Colonic mucosa (tissue), 4 donors: ENCODE results near the gene RAMACL. TPM values are rescaled to one million over a fixed set of nuclear protein-coding genes. Genes with fewer than 3 reads are reported as not detected.

Source experiments
- DNase-seq: peaks from one replicate; pipeline ENCODE4 v3.0.0-alpha.2; 2020
- H3K27ac ChIP-seq: fragments of 200-600 bp; one replicate; pipeline ENCODE4 v1.8.0; 2021
- H3K27me3 ChIP-seq: fragments of 200-600 bp; one replicate; pipeline ENCODE4 v1.8.0; 2021
- H3K36me3 ChIP-seq: fragments of 200-600 bp; one replicate; pipeline ENCODE4 v1.8.0; 2021
- H3K4me1 ChIP-seq: fragments of 200-600 bp; one replicate; pipeline ENCODE4 v1.8.0; 2021; ENCODE audit warnings: mild to moderate bottlenecking
- H3K4me3 ChIP-seq: fragments of 200-600 bp; one replicate; pipeline ENCODE4 v1.8.0; 2021
- H3K9ac ChIP-seq, 2 donors: one replicate each; pipeline ENCODE4 v1.7.0; 2013; ENCODE audit warnings: control low read depth in 2 of 2, low read depth in 2 of 2, low read length in 2 of 2
- H3K9me3 ChIP-seq: fragments of 200-600 bp; one replicate; pipeline ENCODE4 v1.8.0; 2021
- CTCF ChIP-seq: fragments of 200-600 bp; IDR thresholded peaks from one replicate; pipeline ENCODE4 v1.8.0; 2022; ENCODE audit warnings: antibody characterized with exemption, mild to moderate bottlenecking
- intact Hi-C: fragments of 100-400 bp; cut with DNase I; formaldehyde crosslinking; loops from one replicate; pipeline ENCODE4 v1.14.1; 2022
- total RNA-seq, 2 donors: library from RNA; stranded (reverse); fragmentation: NEBNext Ultra II Directional in 1 of 2; extraction: Animal tissue kit (Norgen Biotek cat#: 25700) in 1 of 2; gene quantifications; one replicate each; pipeline ENCODE4 v1.2.1, GENCODE V29; 2021
- donor health status: healthy.
- donor health status: DM: no; HTN: no; CAD: no.
- donor health status: DM: no; HTN: no; CAD: no.

RAMACL gene
- total RNA-seq, 2 donors from 2014 or later = 0.48 to 0.54 TPM

DNA sequence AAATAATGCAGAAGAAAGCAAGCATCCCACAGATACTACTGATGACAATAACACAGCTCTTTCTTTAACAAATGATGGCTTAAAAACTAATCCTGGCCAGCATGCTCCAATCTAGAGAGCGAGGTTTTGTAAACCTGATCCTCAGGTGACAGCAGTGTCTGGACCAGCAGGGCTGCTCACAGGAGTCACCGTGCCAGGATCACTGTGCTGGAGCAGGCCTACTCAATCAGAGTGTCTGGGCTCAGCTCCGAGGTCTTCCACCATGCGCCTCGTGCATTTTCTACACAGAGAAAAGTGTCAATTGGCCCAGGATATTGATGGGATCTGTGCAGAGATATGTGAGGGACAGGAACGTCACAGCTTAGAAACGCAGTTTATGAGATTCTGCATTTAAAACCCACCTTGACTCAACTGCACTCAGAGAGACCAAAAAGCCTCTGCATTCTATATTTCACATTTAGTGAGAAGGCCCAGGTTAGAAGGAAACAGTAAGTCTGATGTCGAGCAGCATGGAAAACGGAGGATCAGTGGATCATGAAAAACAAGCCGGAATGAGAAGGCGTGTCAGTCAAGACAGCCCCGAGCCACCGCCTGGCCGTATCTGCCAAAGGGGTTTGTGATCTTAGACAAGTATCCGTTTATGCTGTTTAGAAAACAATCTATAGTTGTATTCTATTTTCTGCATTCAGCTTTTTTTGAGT lies 7.8 kb downstream of the RAMACL start:
- Histone ChIP-seq H3K27me3 (no peaks in the 10 kb centered on the region), H3K4me1 (no peaks in the 10 kb centered on the region), H3K9ac (no peak overlapping the region), H3K27ac (no peak overlapping the region), H3K9me3 (no peaks in the 10 kb centered on the region), H3K36me3 (no peaks in the 10 kb centered on the region), H3K4me3 (no peak overlapping the region)
- DNase-seq = no peak
- intact Hi-C loops = no loop called here
- TF ChIP-seq CTCF = no peak

GRCh38 chr6:166575205-166575604 lies 11.3 kb downstream of the RAMACL start:
- TF ChIP-seq CTCF = no peak
- Histone ChIP-seq H3K4me1 (no peaks in the 10 kb centered on the region), H3K36me3 (no peaks in the 10 kb centered on the region), H3K4me3 (no peak overlapping the region), H3K27me3 (no peaks in the 10 kb centered on the region), H3K9ac (no peak overlapping the region), H3K9me3 (no peaks in the 10 kb centered on the region), H3K27ac (no peak overlapping the region)
- intact Hi-C loops = no loop called here
- no peak for DNase-seq

DNA sequence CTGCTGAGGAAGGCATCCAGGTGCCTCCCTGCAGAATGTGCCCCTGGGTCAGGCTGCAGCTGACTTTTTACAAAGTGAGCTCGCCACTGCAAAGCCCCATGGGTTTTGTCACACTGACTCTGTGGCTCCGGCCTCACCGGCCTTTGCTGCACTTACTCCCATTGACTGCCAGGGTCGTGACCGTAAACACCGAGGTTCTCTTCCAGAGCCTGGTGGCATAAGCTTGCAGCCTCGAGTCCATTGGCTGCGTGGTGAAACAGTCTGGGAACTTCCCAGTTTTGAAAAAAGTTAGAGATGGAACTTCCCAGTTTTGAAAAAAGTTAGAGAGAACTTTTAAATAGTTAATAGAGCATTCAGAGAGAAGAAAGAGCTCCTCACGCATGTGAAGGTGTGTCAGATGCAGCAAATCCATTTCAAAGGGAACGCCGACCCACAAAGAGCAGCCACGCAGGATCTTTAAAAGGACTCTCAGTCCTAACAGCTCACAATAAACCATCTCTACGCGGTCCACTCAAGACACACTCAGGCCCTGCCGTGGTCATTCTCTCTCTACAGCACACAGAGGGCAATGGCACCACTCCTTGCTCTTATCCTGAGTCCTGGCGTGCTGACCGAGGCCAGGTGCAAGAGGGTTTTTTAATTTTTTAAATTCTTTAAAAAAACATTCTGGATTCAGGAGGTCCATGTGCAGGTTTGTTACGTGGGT lies 12.8 kb downstream of the RAMACL start:
- Histone ChIP-seq H3K36me3 (no peaks in the 10 kb centered on the region), H3K9me3 (no peaks in the 10 kb centered on the region), H3K27me3 (no peaks in the 10 kb centered on the region), H3K4me1 (no peaks in the 10 kb centered on the region), H3K9ac (no peak overlapping the region), H3K27ac (no peak overlapping the region), H3K4me3 (no peak overlapping the region)
- TF ChIP-seq CTCF = no peak
- intact Hi-C loops = no loop called here
- no peak for DNase-seq

DNA sequence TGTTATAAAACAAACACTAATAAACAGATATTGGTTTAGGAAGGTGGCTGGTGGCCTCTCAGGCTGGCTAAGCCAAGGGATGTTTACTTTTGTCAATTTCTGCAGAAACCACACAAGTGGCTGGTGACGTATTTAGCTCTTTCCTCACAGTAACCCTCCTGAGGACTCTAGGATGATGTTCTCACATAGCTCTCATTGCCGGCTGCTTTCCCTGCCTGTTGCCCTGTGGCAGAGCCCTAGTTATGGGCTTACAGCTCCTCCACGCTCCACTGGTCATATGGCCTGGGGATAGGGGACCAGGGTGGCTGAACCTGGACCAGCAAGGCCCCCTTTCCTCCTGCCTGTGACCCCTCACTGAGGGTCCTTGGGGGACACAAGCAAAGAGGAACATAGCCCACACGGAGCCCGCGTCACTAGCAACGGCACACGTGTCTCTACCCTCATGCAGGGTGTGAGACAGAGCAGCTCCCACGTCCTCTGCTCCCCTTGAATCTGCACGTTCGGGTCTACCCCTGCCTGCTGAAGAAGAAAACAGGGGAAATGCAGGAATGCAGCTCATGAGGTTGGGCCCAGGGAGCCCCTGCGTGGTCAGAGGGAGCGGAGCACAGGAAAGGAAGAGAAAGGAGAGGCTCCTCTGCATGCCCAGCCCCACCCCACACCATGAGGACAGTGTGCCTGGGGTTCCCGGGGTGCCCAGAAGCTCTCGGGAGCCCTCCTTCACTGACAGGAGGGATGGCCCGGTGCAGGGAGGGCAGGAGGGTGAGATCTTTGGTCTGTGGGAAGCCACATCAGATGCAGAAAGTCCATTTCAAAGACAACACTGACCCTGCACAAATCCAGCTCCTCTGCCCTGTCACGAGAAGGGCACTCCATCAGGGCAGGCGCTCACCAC lies 13.9 kb downstream of the RAMACL start:
- H3K4me3 ChIP-seq = no peak overlapping the region
- intact Hi-C loops = no loop called here
- H3K4me1 ChIP-seq = no peaks in the 10 kb centered on the region
- H3K36me3 ChIP-seq = no peaks in the 10 kb centered on the region
- no peaks in the 10 kb centered on the region for H3K9me3 ChIP-seq
- H3K27me3 ChIP-seq = no peaks in the 10 kb centered on the region
- no peak overlapping the region for H3K27ac ChIP-seq
- peak overlapping the region in 1 of 2 donors; percentile 38 for H3K9ac ChIP-seq
- TF ChIP-seq CTCF = no peak
- no peak for DNase-seq

GRCh38 chr6:166570929-166571713 lies 15.4 kb downstream of the RAMACL start:
- H3K4me3 ChIP-seq = no peak overlapping the region
- intact Hi-C loops = no loop called here
- no peaks in the 10 kb centered on the region for H3K27me3 ChIP-seq
- H3K4me1 ChIP-seq = no peaks in the 10 kb centered on the region
- no peak overlapping the region for H3K27ac ChIP-seq
- no peak for TF ChIP-seq CTCF
- DNase-seq = no peak
- H3K9ac ChIP-seq = no peak overlapping the region
- H3K36me3 ChIP-seq = no peaks in the 10 kb centered on the region
- H3K9me3 ChIP-seq = no peaks in the 10 kb centered on the region
